GM19455 (cell line): Measurements from ENCODE around the gene ASXL2.

ENCODE experiments used
- ATAC-seq: cut with Tn5 transposase; IDR thresholded peaks from one replicate; pipeline ENCODE4 v1.9.1; 2021; ENCODE audit not compliant: unreplicated experiment

ASXL2 gene

DNA sequence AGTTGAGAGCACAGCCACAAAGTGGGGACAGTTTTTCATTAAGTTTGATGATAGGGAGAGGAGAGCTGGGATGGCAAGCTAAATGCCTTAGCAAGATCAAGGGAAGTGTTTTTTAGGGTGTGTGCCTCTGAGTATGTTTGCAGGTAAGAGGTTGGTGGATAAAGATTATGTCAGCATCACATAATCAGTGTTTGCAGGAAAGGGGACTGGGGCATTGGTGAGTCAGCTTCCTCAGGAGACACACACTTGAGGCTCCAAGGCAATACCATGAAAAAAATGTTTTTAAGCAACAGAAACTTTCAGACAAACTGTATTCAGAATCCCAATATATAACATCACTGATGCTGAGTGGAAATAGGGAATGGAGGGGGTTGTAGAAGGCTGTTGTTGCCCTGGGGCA is 179.5 kb downstream of the ASXL2 start:
- no peak for ATAC-seq

DNA sequence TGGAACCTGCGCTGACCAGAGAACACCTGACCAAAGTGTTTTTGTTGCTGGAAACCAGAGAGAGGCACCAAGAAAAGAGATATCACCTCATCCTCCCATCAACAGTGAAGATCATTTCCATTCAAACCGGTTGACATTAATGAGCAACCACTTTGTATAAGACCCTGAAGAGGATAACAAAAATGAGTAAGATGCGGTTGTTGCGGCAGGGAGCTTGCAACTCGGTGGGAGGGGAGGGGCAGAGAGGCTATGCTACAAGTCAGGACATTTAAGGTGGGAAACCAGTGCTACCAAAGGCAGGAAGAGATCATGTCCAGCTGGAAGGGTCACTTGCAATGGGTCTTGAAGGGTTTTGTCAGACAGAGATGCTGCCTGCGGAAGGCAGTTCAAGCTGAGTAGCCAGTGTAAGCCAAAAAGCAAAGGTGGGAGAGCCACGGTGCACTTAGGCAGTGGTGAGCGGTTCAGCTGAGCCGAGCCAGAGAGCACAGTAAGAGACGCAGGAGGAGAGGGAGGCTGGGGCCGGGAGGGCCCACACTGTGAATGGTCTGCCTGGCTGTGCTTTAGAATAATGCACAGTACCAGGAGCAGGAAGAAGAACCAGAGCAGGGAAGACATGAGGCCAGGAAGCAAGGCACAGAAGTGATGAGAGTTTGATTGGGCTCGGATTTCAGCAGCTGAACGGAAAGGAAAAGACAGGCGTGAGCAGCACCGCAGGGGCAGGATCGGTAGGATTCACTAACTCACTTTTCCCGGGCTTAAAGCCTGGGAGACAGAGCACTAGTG is 180.5 kb downstream of the ASXL2 start:
- ATAC-seq: no peak

DNA sequence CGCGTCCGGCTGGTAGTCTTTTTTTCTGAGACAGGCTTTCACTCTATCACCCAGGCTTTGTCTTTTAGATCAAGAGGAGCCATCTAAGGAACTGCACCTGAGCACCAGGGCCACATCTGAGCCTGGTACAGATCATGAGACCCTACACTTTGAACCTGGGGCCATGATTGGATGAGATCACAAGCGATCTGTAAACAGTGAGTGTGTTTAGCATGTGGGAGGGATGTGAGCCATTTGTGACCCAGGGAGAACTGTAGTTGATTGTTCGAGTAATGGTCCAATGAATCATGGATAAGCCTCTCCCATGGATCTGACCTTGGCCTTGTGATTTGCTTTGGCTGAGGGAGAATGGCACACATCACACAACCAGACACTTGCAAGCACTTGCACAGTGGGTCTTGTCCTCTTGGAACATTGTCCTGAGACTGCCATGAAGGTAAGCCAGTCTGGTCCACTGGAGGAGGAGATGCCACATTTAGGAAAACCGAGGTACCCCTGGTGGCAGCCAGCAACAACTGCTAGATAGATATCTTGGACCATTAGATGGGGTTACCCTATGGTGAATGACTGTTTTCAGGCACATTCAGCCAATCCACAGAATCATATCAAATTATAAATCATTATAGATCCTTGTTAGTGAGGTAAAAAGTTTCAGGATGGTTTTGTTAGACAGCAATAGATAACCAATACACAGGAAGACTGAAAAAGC is 185.4 kb downstream of the ASXL2 start:
- ATAC-seq: no peak

DNA sequence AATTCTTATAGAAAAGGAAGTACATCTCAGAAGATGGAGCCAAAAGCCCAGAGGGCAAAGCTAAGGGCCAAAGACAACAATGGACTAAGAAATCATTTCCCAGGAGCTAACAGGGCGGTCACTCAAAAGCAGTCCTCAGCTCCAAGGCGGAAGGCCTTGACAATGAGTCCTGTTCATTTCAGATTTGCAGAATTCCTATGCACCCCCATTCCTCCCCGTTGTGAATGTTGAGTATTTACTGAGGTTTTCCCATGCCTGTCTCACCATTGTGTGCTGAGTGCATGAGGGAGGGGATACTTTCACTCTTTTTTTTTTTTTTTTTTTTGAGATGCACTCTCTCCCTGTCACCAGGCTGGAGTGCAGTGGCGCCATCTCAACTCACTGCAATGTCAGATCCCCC is 186.1 kb downstream of the ASXL2 start:
- ATAC-seq: no peak

DNA sequence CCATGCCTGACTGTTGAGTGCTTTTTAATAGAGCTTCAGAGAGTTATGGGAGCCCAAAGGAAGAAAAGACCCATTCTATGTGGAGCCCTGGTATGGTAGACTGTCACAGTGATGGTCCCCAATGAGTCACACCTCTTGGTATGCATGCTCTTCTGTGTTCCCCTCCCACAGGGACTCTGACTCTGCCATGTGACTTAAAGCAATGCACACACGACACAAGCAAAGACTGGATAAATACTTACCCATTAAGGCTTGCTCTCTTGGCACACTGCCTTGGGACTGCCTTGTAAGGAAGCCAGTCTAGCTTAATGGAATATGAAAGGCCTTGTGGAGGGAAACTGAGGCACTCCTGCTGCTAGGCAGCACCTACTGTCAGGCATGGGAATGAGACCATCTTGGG is 188.2 kb downstream of the ASXL2 start:
- ATAC-seq: no peak

DNA sequence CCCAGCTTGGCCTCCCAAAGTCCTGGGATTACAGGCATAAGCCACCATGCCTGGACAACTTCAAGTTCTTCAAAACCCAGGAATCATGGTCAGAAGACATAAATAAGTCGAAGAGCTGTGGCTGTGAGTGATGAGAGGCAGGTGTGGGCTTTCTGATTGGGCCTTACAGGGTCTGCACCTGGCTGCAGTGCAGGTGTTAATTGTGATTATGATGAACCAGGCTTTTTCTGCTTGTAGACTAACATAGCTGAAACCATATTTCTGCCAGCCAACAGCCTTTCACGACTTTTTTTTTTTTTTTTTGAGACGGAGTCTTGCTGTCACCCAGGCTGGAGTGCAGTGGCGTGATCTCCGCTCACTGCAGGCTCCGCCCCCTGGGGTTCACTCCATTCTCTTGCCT is 190.1 kb downstream of the ASXL2 start:
- no peak for ATAC-seq

DNA sequence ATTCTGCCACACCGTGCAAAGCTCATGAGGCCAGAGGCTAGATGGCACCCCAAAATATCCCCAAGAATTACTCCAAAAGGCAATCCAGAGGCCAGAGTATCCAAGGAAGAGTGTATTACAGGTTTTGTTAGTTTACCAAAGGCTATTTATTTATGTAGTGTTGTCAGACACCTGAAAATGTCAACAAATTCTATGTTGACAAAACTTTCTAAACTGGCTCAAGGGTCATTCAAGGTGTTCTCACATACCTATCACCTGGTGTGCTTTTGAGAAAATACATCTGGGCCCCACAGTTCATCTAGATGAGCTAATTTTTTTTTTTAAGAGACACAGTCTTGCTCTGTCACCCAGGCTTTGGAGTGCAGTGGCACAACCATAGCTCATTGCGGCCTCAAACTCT is 192.5 kb downstream of the ASXL2 start:
- no peak for ATAC-seq

DNA sequence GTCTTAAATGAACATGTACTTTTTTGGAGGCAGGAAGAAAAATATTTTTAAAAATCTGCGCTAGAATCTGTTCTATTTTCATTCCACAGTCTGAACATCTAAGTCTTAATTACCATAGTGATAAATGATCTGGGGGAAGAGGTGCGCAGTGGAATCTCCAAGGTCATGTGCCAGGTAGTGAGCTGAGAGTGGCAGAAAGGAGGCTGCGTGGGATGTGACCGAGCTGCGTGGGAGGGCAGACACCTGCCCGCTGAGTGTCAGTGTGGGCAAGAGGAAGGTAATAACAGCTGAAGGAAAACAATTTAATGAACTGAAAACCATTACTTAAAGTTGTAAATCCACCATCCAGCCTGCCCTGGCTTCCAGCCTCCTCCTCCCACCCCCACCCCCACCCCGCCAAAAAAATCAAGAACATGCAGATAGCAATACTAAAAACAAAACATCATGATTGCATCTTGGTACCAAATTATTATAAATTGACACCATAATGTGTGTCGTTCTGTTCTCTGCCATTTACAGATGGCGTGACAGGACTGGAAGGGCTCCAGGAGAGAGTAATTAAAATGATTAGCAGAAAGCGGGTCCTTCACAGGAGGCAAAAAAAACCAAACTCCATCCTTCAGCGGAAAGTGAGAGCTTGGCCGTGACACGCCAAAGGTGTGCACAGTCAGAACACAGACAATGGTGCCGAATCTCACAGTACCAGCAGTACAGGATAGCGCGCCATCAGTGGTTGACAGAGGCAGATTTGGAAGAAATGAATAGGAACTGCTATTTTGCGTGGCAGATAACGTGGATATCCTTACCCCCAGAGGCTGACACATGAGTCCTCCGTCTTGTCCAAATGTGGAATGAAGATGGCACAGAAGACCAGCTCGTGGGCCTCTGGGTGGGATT is 193.5 kb downstream of the ASXL2 start:
- no peak for ATAC-seq
